T-helper 1 cell treated with Interleukin-12 subunit alpha and Interleukin-12 subunit beta and Interleukin-4 antibody, amounts not matched to agents 30 μg/mL and 1 μg/mL, for 36 hours (primary cell): Measurements from ENCODE around the gene CRYGS.
A peak's percentile ranks its signal among the peaks of the same experiment; 100 is the strongest.

Source experiments
- H3K27ac Mint-ChIP-seq: one replicate; pipeline ENCODE4 v1.8.0; 2021; ENCODE audit warnings: mild to moderate bottlenecking, mixed read lengths
- H3K27me3 Mint-ChIP-seq: one replicate; pipeline ENCODE4 v1.8.0; 2021; ENCODE audit warnings: low read depth, mixed read lengths
- H3K36me3 Mint-ChIP-seq: one replicate; pipeline ENCODE4 v1.8.0; 2021; ENCODE audit warnings: low read depth, mixed read lengths
- H3K4me1 Mint-ChIP-seq: one replicate; pipeline ENCODE4 v1.8.0; 2021; ENCODE audit warnings: low read depth, mixed read lengths
- H3K4me3 Mint-ChIP-seq: one replicate; pipeline ENCODE4 v1.8.0; 2021; ENCODE audit warnings: mild to moderate bottlenecking, moderate library complexity, mixed read lengths
- H3K9me3 Mint-ChIP-seq: one replicate; pipeline ENCODE4 v1.8.0; 2021; ENCODE audit warnings: mixed read lengths

Gene CRYGS

GRCh38 chr3:186519021-186519658, 25.0 kb downstream of the CRYGS start:
- Mint-ChIP-seq H3K4me1 (peaks cover 41% of the 10 kb centered on the region), H3K27ac (peak overlapping the region; percentile 37)

GRCh38 chr3:186517218-186517617, 27.0 kb downstream of the CRYGS start:
- peaks cover 3% of the 10 kb centered on the region for H3K9me3 Mint-ChIP-seq
- H3K27ac Mint-ChIP-seq: no peak overlapping the region
- peaks cover 19% of the 10 kb centered on the region for H3K27me3 Mint-ChIP-seq
- H3K36me3 Mint-ChIP-seq: peaks cover 2% of the 10 kb centered on the region
- no peak overlapping the region for H3K4me3 Mint-ChIP-seq
- peaks cover 39% of the 10 kb centered on the region for H3K4me1 Mint-ChIP-seq

More at GRCh38 chr3:186519021-186519658, 25.0 kb downstream of the CRYGS start:
- Mint-ChIP-seq H3K4me3 (peak overlapping the region; percentile 12), H3K27me3 (peaks cover 23% of the 10 kb centered on the region), H3K36me3 (peaks cover 2% of the 10 kb centered on the region), H3K9me3 (peaks cover 3% of the 10 kb centered on the region)

- Mint-ChIP-seq H3K4me1 (peaks cover 38% of the 10 kb centered on the region), H3K27ac (no peak overlapping the region), H3K27me3 (peaks cover 23% of the 10 kb centered on the region), H3K4me3 (no peak overlapping the region), H3K9me3 (peaks cover 3% of the 10 kb centered on the region), H3K36me3 (peaks cover 2% of the 10 kb centered on the region)
These were observed 27.5 kb downstream of the CRYGS start for GRCh38 chr3:186516646-186517045.

GRCh38 chr3:186515125-186515524, 29.1 kb downstream of the CRYGS start:
- Mint-ChIP-seq H3K4me3 (no peak overlapping the region), H3K27ac (peak overlapping the region; percentile 6), H3K36me3 (peaks cover 2% of the 10 kb centered on the region), H3K27me3 (peaks cover 20% of the 10 kb centered on the region), H3K9me3 (peaks cover 3% of the 10 kb centered on the region), H3K4me1 (peaks cover 29% of the 10 kb centered on the region)

- H3K9me3 Mint-ChIP-seq: peaks cover 3% of the 10 kb centered on the region
- H3K36me3 Mint-ChIP-seq: peaks cover 2% of the 10 kb centered on the region
- H3K4me1 Mint-ChIP-seq: peaks cover 28% of the 10 kb centered on the region
- H3K4me3 Mint-ChIP-seq: no peak overlapping the region
- peaks cover 20% of the 10 kb centered on the region for H3K27me3 Mint-ChIP-seq
- H3K27ac Mint-ChIP-seq: peak overlapping the region; percentile 8
These were observed 29.7 kb downstream of the CRYGS start for GRCh38 chr3:186514296-186515002.

GRCh38 chr3:186513386-186513785, 30.8 kb downstream of the CRYGS start:
- Mint-ChIP-seq H3K36me3 (peaks cover 2% of the 10 kb centered on the region), H3K27me3 (peaks cover 20% of the 10 kb centered on the region), H3K4me3 (no peak overlapping the region)

GRCh38 chr3:186512570-186513302, 31.4 kb downstream of the CRYGS start:
- Mint-ChIP-seq H3K27me3 (peaks cover 20% of the 10 kb centered on the region), H3K4me3 (no peak overlapping the region), H3K36me3 (peaks cover 2% of the 10 kb centered on the region), H3K4me1 (peaks cover 18% of the 10 kb centered on the region), H3K27ac (no peak overlapping the region), H3K9me3 (peaks cover 3% of the 10 kb centered on the region)

More at GRCh38 chr3:186513386-186513785, 30.8 kb downstream of the CRYGS start:
- Mint-ChIP-seq H3K27ac (no peak overlapping the region), H3K4me1 (peaks cover 20% of the 10 kb centered on the region), H3K9me3 (peaks cover 3% of the 10 kb centered on the region)

- Mint-ChIP-seq H3K27ac (no peak overlapping the region), H3K4me1 (peaks cover 19% of the 10 kb centered on the region)
These were observed 32.5 kb downstream of the CRYGS start for GRCh38 chr3:186511702-186512101.

GRCh38 chr3:186511245-186511644, 32.9 kb downstream of the CRYGS start:
- Mint-ChIP-seq H3K27ac (no peak overlapping the region), H3K4me1 (peaks cover 19% of the 10 kb centered on the region)

More at GRCh38 chr3:186511702-186512101, 32.5 kb downstream of the CRYGS start:
- Mint-ChIP-seq H3K36me3 (peaks cover 2% of the 10 kb centered on the region), H3K27me3 (peaks cover 20% of the 10 kb centered on the region), H3K9me3 (peaks cover 3% of the 10 kb centered on the region), H3K4me3 (no peak overlapping the region)

GRCh38 chr3:186510374-186511079, 33.7 kb downstream of the CRYGS start:
- Mint-ChIP-seq H3K27me3 (peaks cover 16% of the 10 kb centered on the region), H3K4me3 (no peak overlapping the region), H3K9me3 (no peaks in the 10 kb centered on the region), H3K4me1 (peaks cover 13% of the 10 kb centered on the region), H3K36me3 (no peaks in the 10 kb centered on the region), H3K27ac (no peak overlapping the region)

More at GRCh38 chr3:186511245-186511644, 32.9 kb downstream of the CRYGS start:
- H3K36me3 Mint-ChIP-seq: no peaks in the 10 kb centered on the region
- no peak overlapping the region for H3K4me3 Mint-ChIP-seq
- peaks cover 20% of the 10 kb centered on the region for H3K27me3 Mint-ChIP-seq
- H3K9me3 Mint-ChIP-seq: no peaks in the 10 kb centered on the region

GRCh38 chr3:186509423-186509822, 34.8 kb downstream of the CRYGS start:
- Mint-ChIP-seq H3K27me3 (peaks cover 11% of the 10 kb centered on the region), H3K27ac (no peak overlapping the region), H3K4me1 (peaks cover 2% of the 10 kb centered on the region), H3K9me3 (no peaks in the 10 kb centered on the region), H3K4me3 (no peak overlapping the region), H3K36me3 (no peaks in the 10 kb centered on the region)

- peaks cover 10% of the 10 kb centered on the region for H3K27me3 Mint-ChIP-seq
- H3K27ac Mint-ChIP-seq: no peak overlapping the region
- no peak overlapping the region for H3K4me3 Mint-ChIP-seq
- H3K4me1 Mint-ChIP-seq: peaks cover 8% of the 10 kb centered on the region
- H3K9me3 Mint-ChIP-seq: no peaks in the 10 kb centered on the region
- H3K36me3 Mint-ChIP-seq: no peaks in the 10 kb centered on the region
These were observed 37.3 kb downstream of the CRYGS start for GRCh38 chr3:186506857-186507256.

- H3K4me3 Mint-ChIP-seq: no peak overlapping the region
- no peaks in the 10 kb centered on the region for H3K36me3 Mint-ChIP-seq
- peaks cover 6% of the 10 kb centered on the region for H3K27me3 Mint-ChIP-seq
- H3K27ac Mint-ChIP-seq: no peak overlapping the region
- H3K9me3 Mint-ChIP-seq: no peaks in the 10 kb centered on the region
- peaks cover 8% of the 10 kb centered on the region for H3K4me1 Mint-ChIP-seq
These were observed 37.9 kb downstream of the CRYGS start for GRCh38 chr3:186506191-186506739.
